ENCODE data around the gene LACTBL1. TPM values are rescaled to one million over a fixed set of nuclear protein-coding genes. Genes with fewer than 3 reads are reported as not detected.
"Not testable (repeated sequence)": the region's sequence is repeated elsewhere in the genome, so short reads cannot be mapped to it uniquely, and the experiment has no call there.

The LACTBL1 gene
- total RNA-seq, 1 experiment from 2014 or later: not detected

- no peaks in the 10 kb centered on the region; a peak in 2 of 4 replicates for H3K4me1 Mint-ChIP-seq
- no peaks in the 10 kb centered on the region for H3K9me3 ChIP-seq (ENCODE audit: control insufficient read depth, low read depth, low read length)
- no peaks in the 10 kb centered on the region; the same call in 1 of the 2 replicates for H3K4me1 ChIP-seq (ENCODE audit: insufficient read depth, low read length)
- no peak for DNase-seq
- H3K79me2 ChIP-seq (ENCODE audit: insufficient read depth, low read length): no peaks in the 10 kb centered on the region
- no peak overlapping the region for H2BK5ac ChIP-seq (ENCODE audit: insufficient read length, low read length)
- no peak overlapping the region for H4K8ac ChIP-seq (replicated peaks; ENCODE audit: insufficient read length, low read depth, low read length)
- no peak overlapping the region for H3K18ac ChIP-seq (ENCODE audit: insufficient read length, low read depth, low read length)
- no peaks in the 10 kb centered on the region for H3K27me3 ChIP-seq (ENCODE audit: insufficient read depth, low read length)
- no peak overlapping the region for H4K91ac ChIP-seq (ENCODE audit: insufficient read length, low read depth, low read length)
- no peak overlapping the region for H3T11ph ChIP-seq (ENCODE audit: low read length)
- no peak overlapping the region for H3K4me3 Mint-ChIP-seq
- H2BK15ac ChIP-seq (ENCODE audit: low read depth, low read length): no peak overlapping the region
- no peaks in the 10 kb centered on the region for H3K23me2 ChIP-seq (ENCODE audit: insufficient read length, low read depth, low read length, poor library complexity, severe bottlenecking)
- no peak overlapping the region for H2AK5ac ChIP-seq (ENCODE audit: insufficient read length, low read length)
- H3K27ac Mint-ChIP-seq: no peak overlapping the region
- no peak overlapping the region for H2AFZ ChIP-seq (ENCODE audit: low read length)
- H3K79me1 ChIP-seq (ENCODE audit: insufficient read depth, low read depth, low read length, poor library complexity, severe bottlenecking): no peaks in the 10 kb centered on the region
- H3K9ac ChIP-seq (ENCODE audit: extremely low read depth, insufficient read length, low read length): no peak overlapping the region
- H3K9me3 Mint-ChIP-seq: peaks cover 2 to 4% of the 10 kb centered on the region in 2 experiments; a peak in 3 of 5 replicates
- H4K20me1 ChIP-seq (ENCODE audit: control insufficient read depth, insufficient read depth, insufficient read length): no peaks in the 10 kb centered on the region
- peaks cover 6% of the 10 kb centered on the region; the same call in 1 of the 2 replicates for H3K27me3 Mint-ChIP-seq (ENCODE audit: low read depth)
- no peak overlapping the region for H3K27ac ChIP-seq (ENCODE audit: insufficient read length, low read depth, low read length)
- H3K36me3 Mint-ChIP-seq (ENCODE audit: insufficient read depth in 1 of 3, low read depth in 3 of 3): no peaks in the 10 kb centered on the region; a peak in 1 of 7 replicates
- no peak overlapping the region for H2BK120ac ChIP-seq (ENCODE audit: low read depth, low read length, poor library complexity, severe bottlenecking)
- H3K56ac ChIP-seq (ENCODE audit: insufficient read length, low read depth, low read length): no peak overlapping the region
- H3K4ac ChIP-seq (ENCODE audit: low read depth, low read length): no peak overlapping the region
- H4K5ac ChIP-seq (ENCODE audit: insufficient read length, low read depth, low read length): no peak overlapping the region
- no peak overlapping the region for H2BK20ac ChIP-seq (ENCODE audit: low read depth, low read length, poor library complexity, severe bottlenecking)
- no peak overlapping the region for H3K4me2 ChIP-seq (ENCODE audit: insufficient read depth, insufficient read length, low read length)
- no CpG with 5 or more reads among the region's 4 CpGs for WGBS (ENCODE audit: extremely low coverage, insufficient read length, low lambda C conversion rate)
- no peak overlapping the region for H3K14ac ChIP-seq (ENCODE audit: insufficient read depth, low read length)
- no peak for TF ChIP-seq CTCF (conservative IDR thresholded peaks at IDR 0.05)
- H3K23ac ChIP-seq (ENCODE audit: insufficient read length, low read depth, low read length): no peak overlapping the region
- H2BK12ac ChIP-seq (ENCODE audit: insufficient read length, low read depth, low read length): no peak overlapping the region
Observed at GRCh38 chr1:23007106-23007505, 34.4 kb upstream of the LACTBL1 start.

GRCh38 chr1:23004769-23005168, 32.1 kb upstream of the LACTBL1 start:
- H4K5ac ChIP-seq (ENCODE audit: insufficient read length, low read depth, low read length); H3K56ac ChIP-seq (ENCODE audit: insufficient read length, low read depth, low read length); H3K27ac ChIP-seq (ENCODE audit: insufficient read length, low read depth, low read length); H3K4ac ChIP-seq (ENCODE audit: low read depth, low read length); H3K9ac ChIP-seq (ENCODE audit: extremely low read depth, insufficient read length, low read length); H4K91ac ChIP-seq (ENCODE audit: insufficient read length, low read depth, low read length); H3K23ac ChIP-seq (ENCODE audit: insufficient read length, low read depth, low read length); H3K23me2 ChIP-seq (ENCODE audit: insufficient read length, low read depth, low read length, poor library complexity, severe bottlenecking); H3K79me2 ChIP-seq (ENCODE audit: insufficient read depth, low read length); H2AK5ac ChIP-seq (ENCODE audit: insufficient read length, low read length); H2BK15ac ChIP-seq (ENCODE audit: low read depth, low read length); H2BK5ac ChIP-seq (ENCODE audit: insufficient read length, low read length); H2BK12ac ChIP-seq (ENCODE audit: insufficient read length, low read depth, low read length); H3K27me3 ChIP-seq (ENCODE audit: insufficient read depth, low read length); H3K4me3 Mint-ChIP-seq; H3K9me3 Mint-ChIP-seq; H4K8ac ChIP-seq (replicated peaks; ENCODE audit: insufficient read length, low read depth, low read length); H2AFZ ChIP-seq (ENCODE audit: low read length); H3K4me1 ChIP-seq (ENCODE audit: insufficient read depth, low read length); H3K18ac ChIP-seq (ENCODE audit: insufficient read length, low read depth, low read length); H3K4me2 ChIP-seq (ENCODE audit: insufficient read depth, insufficient read length, low read length); H4K20me1 ChIP-seq (ENCODE audit: control insufficient read depth, insufficient read depth, insufficient read length); H3K27ac Mint-ChIP-seq; H3K27me3 Mint-ChIP-seq (ENCODE audit: low read depth); H3K4me1 Mint-ChIP-seq; H3T11ph ChIP-seq (ENCODE audit: low read length); DNase-seq; H2BK20ac ChIP-seq (ENCODE audit: low read depth, low read length, poor library complexity, severe bottlenecking); H3K14ac ChIP-seq (ENCODE audit: insufficient read depth, low read length); H3K9me3 ChIP-seq (ENCODE audit: control insufficient read depth, low read depth, low read length); H3K79me1 ChIP-seq (ENCODE audit: insufficient read depth, low read depth, low read length, poor library complexity, severe bottlenecking); H2BK120ac ChIP-seq (ENCODE audit: low read depth, low read length, poor library complexity, severe bottlenecking); H3K36me3 Mint-ChIP-seq (ENCODE audit: insufficient read depth in 1 of 3, low read depth in 3 of 3): not testable (repeated sequence)
- no CpG with 5 or more reads among the region's 3 CpGs for WGBS (ENCODE audit: extremely low coverage, insufficient read length, low lambda C conversion rate)
